Mesodermal cell (in vitro differentiated cells): Measurements from ENCODE around the gene PKIG.

ENCODE experiments used
- H3K27ac ChIP-seq: 2 replicates; pipeline ENCODE4 v1.7.0; 2013; ENCODE audit warnings: mild to moderate bottlenecking, low read depth, low read length, moderate library complexity; ENCODE audit not compliant: severe bottlenecking
- H3K36me3 ChIP-seq: 2 replicates; pipeline ENCODE4 v1.7.1; 2013; ENCODE audit warnings: mild to moderate bottlenecking, low read length, moderate library complexity; ENCODE audit not compliant: control insufficient read depth, insufficient read depth
- H3K4me1 ChIP-seq: one replicate; pipeline ENCODE4 v1.7.1; 2013; ENCODE audit warnings: mild to moderate bottlenecking, low read length; ENCODE audit not compliant: insufficient read depth, control insufficient read depth, poor library complexity, severe bottlenecking
- H3K4me3 ChIP-seq: 2 replicates; pipeline ENCODE4 v1.7.0; 2013; ENCODE audit warnings: low read length, control low read depth, mild to moderate bottlenecking; ENCODE audit not compliant: insufficient read depth, poor library complexity, severe bottlenecking; ENCODE audit errors: extremely low read depth
- H3K9me3 ChIP-seq: 2 replicates; pipeline ENCODE4 v1.7.1; 2013; ENCODE audit warnings: mild to moderate bottlenecking, low read length, moderate library complexity; ENCODE audit not compliant: control insufficient read depth
- WGBS, 2 experiments: methylation state at CpG; one replicate each; pipeline ENCODE4 v1.1.5; 2013; ENCODE audit warnings: missing lambda C conversion rate in 2 of 2; ENCODE audit not compliant: insufficient coverage in 2 of 2; 5-methylcytosine and 5-hydroxymethylcytosine counted together

The PKIG gene

DNA sequence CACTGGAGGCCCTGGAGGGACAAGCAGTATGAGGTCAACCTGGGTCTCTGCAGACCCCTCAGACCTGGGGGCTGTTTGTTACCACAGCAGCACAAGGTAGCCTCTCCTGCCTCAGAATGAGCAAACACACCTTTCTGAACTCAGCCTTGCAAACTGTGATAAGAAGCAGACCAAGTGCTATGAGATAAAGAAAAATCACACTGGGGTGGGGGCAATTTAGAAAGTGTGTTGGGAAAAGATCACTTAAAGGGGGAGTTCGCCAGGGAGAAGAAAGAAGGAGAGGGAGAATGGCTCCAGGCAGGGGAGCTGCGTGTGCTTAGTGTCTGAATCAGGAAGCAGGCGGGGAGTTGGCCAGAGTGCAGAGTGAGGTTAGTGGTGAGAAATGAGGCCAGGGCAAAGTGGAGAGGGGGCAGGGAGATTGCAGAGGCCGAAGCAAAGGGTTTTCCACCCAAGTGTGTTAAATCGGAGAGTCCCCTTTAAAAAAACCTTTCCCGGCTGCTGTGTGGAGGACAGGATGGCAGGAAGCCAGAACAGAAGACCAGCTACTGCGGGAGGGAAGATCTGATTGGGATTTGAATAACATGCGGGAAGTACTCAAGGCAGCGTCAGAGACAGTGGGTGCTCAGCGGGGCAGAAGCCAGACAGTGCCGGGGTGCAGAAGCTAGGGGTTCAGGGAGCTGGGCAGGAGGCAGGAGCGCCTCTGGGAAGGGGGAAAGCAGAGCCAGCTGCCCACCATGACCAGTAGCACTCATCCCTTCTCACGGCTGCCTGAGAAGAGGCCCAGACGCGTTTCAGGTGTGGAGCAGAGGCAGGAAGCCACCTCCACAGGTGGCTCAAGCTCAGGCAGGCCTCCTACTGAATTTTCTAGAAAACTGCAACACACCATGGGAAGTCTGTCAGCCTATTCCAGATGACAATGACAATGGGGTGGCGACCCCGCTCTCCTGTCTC is 60.1 kb downstream of the PKIG start:
- H3K36me3 ChIP-seq, result peaks cover 15% of the 10 kb centered on the region
- H3K9me3 ChIP-seq, result no peaks in the 10 kb centered on the region
- H3K27ac ChIP-seq, result peak overlapping the region; percentile 97
- WGBS, 2 experiments, result 21 to 22% methylated on average over 15 to 16 of the region's 17 CpGs
- H3K4me3 ChIP-seq, result peak overlapping the region; percentile 12
- peaks cover 44% of the 10 kb centered on the region for H3K4me1 ChIP-seq

DNA sequence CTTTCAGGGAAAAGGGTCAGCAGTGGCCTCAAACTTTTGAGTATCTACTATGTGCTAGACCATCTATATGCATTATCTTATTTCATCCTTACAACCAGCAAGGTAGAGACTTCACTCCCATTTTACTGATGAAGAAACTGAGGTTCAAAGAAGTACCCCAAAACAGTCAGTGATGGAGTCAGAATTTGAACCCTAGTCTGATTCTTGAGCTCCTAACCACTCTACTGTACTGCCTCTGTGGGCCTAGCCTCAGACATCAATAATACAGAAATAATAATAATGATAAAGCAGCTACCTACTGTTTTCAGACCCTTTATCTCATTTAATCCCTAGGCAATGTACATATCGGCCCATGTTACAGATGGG is 60.8 kb downstream of the PKIG start:
- peaks cover 10% of the 10 kb centered on the region for H3K36me3 ChIP-seq
- H3K4me1 ChIP-seq, result peaks cover 46% of the 10 kb centered on the region
- H3K4me3 ChIP-seq, result no peak overlapping the region
- peak overlapping the region; percentile 97 for H3K27ac ChIP-seq
- WGBS, 2 experiments, result no CpG with 5 or more reads among the region's 1 CpG
- H3K9me3 ChIP-seq, result no peaks in the 10 kb centered on the region

DNA sequence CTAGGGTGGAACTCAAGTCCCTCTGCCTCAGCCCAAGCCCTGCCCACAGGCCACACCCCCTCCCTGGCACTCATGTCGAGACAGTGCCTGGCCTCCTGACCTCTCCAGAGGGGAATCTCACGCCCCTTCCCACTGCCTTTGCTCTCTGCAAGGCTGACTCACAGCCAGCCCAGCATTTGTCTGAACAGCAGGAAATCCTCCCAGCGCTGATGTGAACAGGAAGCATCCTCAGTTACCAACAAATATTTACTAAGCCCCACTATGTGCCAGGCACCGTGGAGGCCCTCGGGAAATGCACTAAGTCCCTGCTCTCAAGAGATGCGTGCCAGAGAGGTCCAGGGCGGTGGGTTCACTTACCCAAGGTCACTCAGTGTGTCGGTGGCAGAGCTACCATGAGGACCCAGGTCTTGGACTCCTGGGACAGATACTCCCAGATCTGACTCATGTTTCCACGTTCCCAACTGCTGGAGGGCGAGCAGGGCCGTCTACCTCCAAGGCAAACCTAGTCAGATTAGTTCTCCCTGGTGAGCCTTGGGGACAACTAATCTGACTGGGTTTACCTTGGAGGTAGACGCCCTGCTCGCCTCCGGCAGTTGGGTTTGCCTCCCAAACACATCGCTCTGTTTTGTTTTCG is 61.3 kb downstream of the PKIG start:
- WGBS, 2 experiments, result 37 to 47% methylated on average over 15 to 16 of the region's 16 CpGs

DNA sequence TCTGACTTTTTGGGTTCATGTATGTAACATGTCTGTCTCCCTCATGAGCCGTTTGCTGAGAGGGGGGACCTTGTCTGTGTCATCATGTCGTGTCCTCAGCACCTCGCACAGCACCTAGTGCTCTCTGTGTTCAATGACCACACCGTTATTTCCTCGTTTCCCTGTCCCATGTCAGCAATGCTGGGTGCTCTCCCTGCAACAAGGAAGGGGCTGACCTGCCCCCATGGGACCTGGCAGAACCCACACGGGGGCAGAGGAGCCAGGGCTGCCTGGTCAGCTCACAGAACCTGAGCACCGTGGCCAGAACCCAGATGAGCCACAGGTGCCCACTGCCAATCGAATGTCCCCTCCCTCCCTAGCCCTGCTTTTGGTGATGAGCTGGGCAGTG is 61.8 kb downstream of the PKIG start:
- Histone ChIP-seq H3K4me1 (peaks cover 53% of the 10 kb centered on the region), H3K36me3 (peaks cover 13% of the 10 kb centered on the region), H3K9me3 (no peaks in the 10 kb centered on the region), H3K4me3 (no peak overlapping the region), H3K27ac (peak overlapping the region; percentile 97)
- WGBS, 2 experiments, result 85 to 88% methylated on average over 8 of the region's 8 CpGs

More for the DNA sequence above, 61.3 kb downstream of the PKIG start:
- Histone ChIP-seq H3K4me1 (peaks cover 50% of the 10 kb centered on the region), H3K9me3 (no peaks in the 10 kb centered on the region), H3K4me3 (no peak overlapping the region), H3K36me3 (peaks cover 13% of the 10 kb centered on the region), H3K27ac (peak overlapping the region; percentile 97)

DNA sequence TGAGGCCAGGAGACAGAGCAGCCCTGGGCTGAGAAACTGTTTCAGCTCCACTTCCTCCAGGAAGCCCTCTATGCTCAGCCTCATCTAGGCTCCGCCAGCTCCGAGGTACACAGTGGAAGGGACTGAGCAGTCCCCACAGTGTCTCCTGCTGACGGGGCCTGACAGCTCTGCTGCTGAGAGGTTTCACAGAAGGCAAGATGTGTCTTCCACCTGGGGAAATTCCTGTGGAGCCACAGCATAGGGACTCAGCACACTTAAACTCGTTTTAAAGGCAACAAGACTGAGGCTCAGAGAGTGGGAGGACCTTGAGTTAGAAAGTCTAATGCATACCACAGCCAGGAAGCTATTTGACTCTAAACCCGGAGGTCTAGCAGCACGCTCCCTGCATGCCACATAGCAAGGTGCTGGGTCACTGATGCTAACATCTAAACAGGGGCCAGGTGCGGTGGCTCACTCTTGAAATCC is 62.3 kb downstream of the PKIG start:
- no peaks in the 10 kb centered on the region for H3K9me3 ChIP-seq
- H3K4me3 ChIP-seq, result no peak overlapping the region
- peak overlapping the region; percentile 97 for H3K27ac ChIP-seq
- peaks cover 53% of the 10 kb centered on the region for H3K4me1 ChIP-seq
- peaks cover 13% of the 10 kb centered on the region for H3K36me3 ChIP-seq
- WGBS, 2 experiments, result 85% methylated on average over 6 to 7 of the region's 7 CpGs

DNA sequence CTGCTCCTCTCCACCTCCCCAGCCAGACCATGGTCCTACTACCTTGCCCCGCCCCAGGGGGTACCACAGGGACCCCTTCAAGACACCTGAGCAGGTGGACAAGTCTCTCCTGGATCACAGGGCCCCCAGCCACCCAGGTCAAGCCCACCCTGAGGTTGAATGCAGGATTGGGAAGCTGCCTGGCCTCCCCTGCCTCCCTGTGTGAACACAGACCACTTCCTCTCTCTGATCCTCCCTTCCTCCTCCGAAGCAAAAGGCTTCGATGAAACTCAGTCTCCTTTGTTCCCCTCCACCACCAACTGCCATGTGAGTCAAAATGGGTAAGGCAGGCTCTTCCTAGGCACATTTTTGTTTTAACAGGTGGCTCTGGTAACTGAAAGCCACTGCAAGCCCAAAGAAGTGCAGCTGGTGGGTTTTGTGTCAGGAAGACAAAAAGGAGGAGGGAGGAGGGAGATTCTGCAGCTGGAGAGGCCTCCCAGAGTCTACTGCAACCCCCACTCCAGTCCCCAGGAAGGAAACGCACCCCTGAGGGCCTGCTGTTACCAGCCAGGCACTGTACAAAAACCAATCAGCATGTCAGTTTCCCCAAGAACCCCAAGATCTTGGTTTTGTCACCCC is 63.8 kb downstream of the PKIG start:
- WGBS, 2 experiments, result 59 to 100% methylated on average over 1 to 3 of the region's 4 CpGs
- Histone ChIP-seq H3K36me3 (peaks cover 6% of the 10 kb centered on the region), H3K27ac (peak overlapping the region; percentile 57), H3K4me1 (peaks cover 53% of the 10 kb centered on the region), H3K4me3 (no peak overlapping the region), H3K9me3 (no peaks in the 10 kb centered on the region)

DNA sequence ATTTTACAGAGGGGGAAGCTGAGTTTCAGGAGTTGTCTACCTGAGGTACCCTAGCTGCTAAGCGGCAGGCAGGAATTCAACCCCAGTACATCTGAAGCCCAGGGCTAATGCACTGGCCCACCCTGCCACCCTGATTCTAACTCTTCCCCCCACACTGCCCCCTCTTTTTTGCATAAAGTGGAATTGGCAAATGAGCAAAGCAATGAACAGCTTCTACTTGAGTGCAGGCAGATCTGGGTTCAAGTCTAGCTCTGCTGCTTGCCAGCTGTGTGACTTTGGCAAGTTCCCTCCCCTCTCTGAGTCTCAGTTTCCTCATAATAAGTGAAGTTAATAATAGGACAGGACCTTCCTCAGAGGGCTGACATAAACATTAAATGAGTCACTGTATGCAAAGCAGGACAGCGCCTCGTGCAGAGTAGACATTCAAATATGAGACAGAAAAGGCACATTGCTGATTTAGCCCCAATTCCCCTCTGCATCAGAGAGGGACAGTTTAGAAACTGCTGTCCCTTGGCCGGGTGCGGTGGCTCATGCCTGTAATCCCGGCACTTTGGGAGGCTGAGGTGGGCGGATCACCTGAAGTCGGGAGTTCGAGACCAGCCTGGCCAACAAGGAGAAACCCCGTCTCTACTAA is 64.4 kb downstream of the PKIG start:
- Histone ChIP-seq H3K36me3 (peaks cover 4% of the 10 kb centered on the region), H3K4me1 (peaks cover 53% of the 10 kb centered on the region), H3K9me3 (no peaks in the 10 kb centered on the region), H3K27ac (peak overlapping the region; percentile 57), H3K4me3 (no peak overlapping the region)
- WGBS, 2 experiments, result 89% methylated on average over 8 to 9 of the region's 10 CpGs

DNA sequence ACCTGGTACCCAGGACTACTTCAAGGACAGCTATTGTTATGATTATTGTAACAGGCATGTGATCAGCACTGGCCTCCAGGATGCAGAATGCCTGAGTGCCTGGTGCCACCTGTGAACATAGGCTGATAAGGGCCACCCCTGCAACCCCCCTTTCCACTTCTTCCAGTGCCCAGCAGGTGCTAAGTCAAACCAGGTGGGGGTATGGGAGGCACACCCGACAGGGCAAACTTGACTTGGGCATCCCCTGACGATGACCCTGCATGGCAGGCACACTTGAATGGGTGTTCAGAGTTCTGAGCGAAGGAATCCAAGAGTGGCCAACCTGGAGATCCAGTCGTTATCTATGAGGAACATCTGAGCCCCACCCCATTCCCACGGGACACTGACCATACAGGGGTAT is 65.7 kb downstream of the PKIG start:
- H3K4me3 ChIP-seq, result no peak overlapping the region
- H3K9me3 ChIP-seq, result no peaks in the 10 kb centered on the region
- H3K4me1 ChIP-seq, result peaks cover 42% of the 10 kb centered on the region
- H3K36me3 ChIP-seq, result peaks cover 4% of the 10 kb centered on the region
- 93 to 95% methylated on average over 4 to 5 of the region's 5 CpGs for WGBS, 2 experiments
- H3K27ac ChIP-seq, result no peak overlapping the region

DNA sequence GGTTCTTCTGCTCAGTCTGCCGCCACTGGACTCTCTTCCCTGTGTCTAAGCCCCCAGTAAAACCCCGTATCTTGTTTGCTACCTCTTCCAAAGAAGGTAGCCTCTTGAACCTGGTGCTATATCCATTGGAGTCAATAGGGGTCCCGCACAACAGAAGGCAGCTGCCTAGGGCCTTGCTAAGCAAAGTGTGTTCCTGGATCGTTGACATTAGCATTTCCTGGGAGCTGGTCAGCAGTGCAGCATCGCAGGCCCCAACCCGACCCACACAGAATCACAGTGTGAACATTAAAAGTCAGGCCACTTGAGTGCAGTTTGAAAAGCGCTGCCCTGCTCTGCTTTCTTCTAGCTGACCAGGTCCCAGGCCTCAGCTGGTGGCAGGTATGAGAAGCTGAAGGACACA is 66.2 kb downstream of the PKIG start:
- peak overlapping the region; percentile 29 for H3K27ac ChIP-seq
- peaks cover 4% of the 10 kb centered on the region for H3K36me3 ChIP-seq
- no peaks in the 10 kb centered on the region for H3K9me3 ChIP-seq
- H3K4me3 ChIP-seq, result no peak overlapping the region
- peaks cover 39% of the 10 kb centered on the region for H3K4me1 ChIP-seq
- WGBS, 2 experiments, result 76 to 80% methylated on average over 7 of the region's 7 CpGs

DNA sequence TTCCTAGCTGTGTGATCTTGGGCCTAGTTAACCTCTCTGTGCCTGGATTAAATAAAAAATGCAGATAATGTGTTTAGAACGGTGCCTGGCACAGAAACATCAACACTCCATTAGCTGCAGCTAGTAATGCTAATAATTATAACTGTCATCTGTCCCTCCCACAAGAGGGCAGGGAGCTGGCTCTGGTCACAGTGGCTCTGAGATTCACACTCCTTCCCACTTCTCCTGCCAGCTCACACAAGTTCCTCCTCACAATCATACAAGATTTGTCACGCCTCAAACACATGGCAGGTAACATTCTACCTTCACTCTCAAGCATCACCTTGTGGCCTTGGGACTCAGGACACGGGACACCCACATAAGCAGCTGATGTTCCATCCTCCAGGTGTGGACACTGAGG is 66.7 kb downstream of the PKIG start:
- WGBS, 2 experiments, result 94% methylated on average over 2 to 3 of the region's 3 CpGs
- Histone ChIP-seq H3K4me1 (peaks cover 34% of the 10 kb centered on the region), H3K36me3 (peaks cover 4% of the 10 kb centered on the region), H3K27ac (no peak overlapping the region), H3K9me3 (no peaks in the 10 kb centered on the region), H3K4me3 (no peak overlapping the region)
